Measurements from ENCODE around the gene HGF. TPM values are rescaled to one million over a fixed set of nuclear protein-coding genes. Genes with fewer than 3 reads are reported as not detected.

HGF gene
- total and polyA plus RNA-seq, 10 of the 15 experiments (the other 5 are each of a cell fraction or from before 2014, with no cell fraction given), result 0.10 to 1.7 (median 0.99) TPM

- Histone ChIP-seq H3K9ac (ENCODE audit: control insufficient read depth, insufficient read depth, low read length) (no peak overlapping the region), H3K27me3 (replicated peaks in 1 of 2; ENCODE audit: control insufficient read depth in 2 of 2, insufficient read depth in 2 of 2, low read length in 1 of 2) (no peaks in the 10 kb centered on the region), H3K27ac (ENCODE audit: control insufficient read depth, insufficient read depth) (no peak overlapping the region), H3K9me3 (replicated peaks; ENCODE audit: control insufficient read depth, insufficient read depth, low read length) (no peaks in the 10 kb centered on the region), H3K4me2 (ENCODE audit: control insufficient read depth, insufficient read depth) (no peak overlapping the region), H3K79me2 (ENCODE audit: control insufficient read depth, insufficient read depth, low read length) (no peaks in the 10 kb centered on the region), H4K20me1 (ENCODE audit: control insufficient read depth, insufficient read depth) (no peaks in the 10 kb centered on the region), H3K4me3 (no peak overlapping the region), H3K36me3 (ENCODE audit: control insufficient read depth in 2 of 2, insufficient read depth in 2 of 2, low read length in 1 of 2) (no peaks in the 10 kb centered on the region), H3K4me1 (ENCODE audit: control insufficient read depth, insufficient read depth, low read length) (no peaks in the 10 kb centered on the region), H2AFZ (ENCODE audit: control insufficient read depth, low read depth, low read length) (no peak overlapping the region)
- ChIA-PET SMC1A (ENCODE audit: uncharacterized antibody, unreplicated experiment) (no interaction called here), CTCF (no interaction called here), POLR2A (no interaction called here), RAD21 (ENCODE audit: unreplicated experiment) (no interaction called here)
- BruUV-seq (replicated peaks), result no TSS peak
- no peak for FAIRE-seq
- intact Hi-C loops (cut with micrococcal nuclease; ENCODE audit: unreplicated experiment) (loop anchor here (10.0 kb wide), 1 partner anchor 305 kb away; no protein-coding TSS in a partner anchor), in situ Hi-C loops (cut with MboI) (loop anchor here (25.0 kb wide), 1 partner anchor 198 kb away; no protein-coding TSS in a partner anchor)
- no peak for TF ChIP-seq SMAD1 (IDR thresholded peaks at IDR 0.05; ENCODE audit: low read depth, partially characterized antibody)
- no peak for TF ChIP-seq CEBPB (IDR thresholded peaks at IDR 0.05; ENCODE audit: borderline replicate concordance in 1 of 2, low read depth in 2 of 2, low read length in 2 of 2)
- TF ChIP-seq HDAC6 (IDR thresholded peaks at IDR 0.05; ENCODE audit: unreplicated experiment), result no peak
- TF ChIP-seq HDGF (IDR thresholded peaks at IDR 0.05), result no peak
- TF ChIP-seq BCL11A (IDR thresholded peaks at IDR 0.05; ENCODE audit: low read depth, low read length), result no peak
- no peak for TF ChIP-seq IKZF2 (IDR thresholded peaks at IDR 0.05)
- no peak for TF ChIP-seq STAT1 (conservative IDR thresholded peaks at IDR 0.05)
- TF ChIP-seq POLR2AphosphoS2 (IDR thresholded peaks at IDR 0.05; ENCODE audit: low read depth, low read length), result no peak
- no peak for TF ChIP-seq BHLHE40 (IDR thresholded peaks at IDR 0.05; ENCODE audit: borderline replicate concordance in 1 of 2, low read depth in 2 of 2, low read length in 1 of 2)
- no peak for TF ChIP-seq HDAC2 (IDR thresholded peaks at IDR 0.05)
- TF ChIP-seq MLLT1 (IDR thresholded peaks at IDR 0.05), result no peak
- TF ChIP-seq ETV6 (conservative IDR thresholded peaks at IDR 0.05 in 1 of 2, IDR thresholded peaks at IDR 0.05 in 1 of 2; ENCODE audit: borderline replicate concordance in 1 of 2, low read depth in 1 of 2), result no peak
- no peak for TF ChIP-seq EED (IDR thresholded peaks at IDR 0.05; ENCODE audit: low read depth)
- no peak for TF ChIP-seq E4F1 (IDR thresholded peaks at IDR 0.05; ENCODE audit: borderline replicate concordance, partially characterized antibody)
- TF ChIP-seq E2F4 (IDR thresholded peaks at IDR 0.05; ENCODE audit: low read depth, low read length), result no peak
- TF ChIP-seq KAT2A (conservative IDR thresholded peaks at IDR 0.05; ENCODE audit: control insufficient read depth, low read depth, low read length), result no peak
- 32% methylated on average over 5 of the region's 5 CpGs for WGBS (ENCODE audit: insufficient coverage, insufficient replicate concordance, low lambda C conversion rate, missing lambda C conversion rate)
- no peak for ATAC-seq
- DNase-seq (ENCODE audit: low read depth, low spot score), result no peak
Measured at GRCh38 chr7:81709836-81710235, 60.0 kb downstream of the HGF start.

All from GM12878 (cell line).